HepG2 (cell line): ENCODE data around the gene TNFRSF6B. TPM values are rescaled to one million over a fixed set of nuclear protein-coding genes. Genes with fewer than 3 reads are reported as not detected.

ENCODE experiments used
- AKAP8 ChIP-seq: sonication (generic); formaldehyde crosslinking; IDR thresholded peaks from 2 replicates; pipeline ENCODE4 v1.5.1; 2020; ENCODE audit warnings: mild to moderate bottlenecking, missing genetic modification reagents
- DZIP1 ChIP-seq: sonication (generic); formaldehyde crosslinking; IDR thresholded peaks from 2 replicates; pipeline ENCODE4 v1.5.0; 2020; ENCODE audit warnings: mild to moderate bottlenecking, missing genetic modification reagents
- ETS1 ChIP-seq: sonication (generic); formaldehyde crosslinking; IDR thresholded peaks from 2 replicates; pipeline ENCODE4 v1.4.0; 2020; ENCODE audit warnings: missing genetic modification reagents
- KAT8 ChIP-seq: IDR thresholded peaks from 2 replicates; pipeline ENCODE4 v1.6.1; 2016; ENCODE audit warnings: missing genetic modification reagents, missing compliant biosample characterization
- LCORL ChIP-seq, 2 experiments: fragments of 450-650 bp in 1 of 2; sonication (generic) in 1 of 2; formaldehyde crosslinking in 1 of 2; IDR thresholded peaks; 2 replicates each; pipeline versions ENCODE4 v1.5.0 to v1.6.1; 2017 to 2020; ENCODE audit warnings: antibody characterized with exemption in 1 of 2, missing genetic modification reagents in 1 of 2
- NCOA1 ChIP-seq: sonication (generic); formaldehyde crosslinking; IDR thresholded peaks from 2 replicates; pipeline ENCODE4 v1.9.0; 2021; ENCODE audit warnings: missing genetic modification reagents
- POLR2AphosphoS5 ChIP-seq: IDR thresholded peaks from 2 replicates; pipeline ENCODE4 v1.6.1; 2012; ENCODE audit warnings: low read depth, low read length
- PPARG ChIP-seq: conservative IDR thresholded peaks from 2 replicates; pipeline ENCODE4 v1.6.1; 2016; ENCODE audit warnings: missing biosample characterization, missing genetic modification reagents
- RBFOX2 ChIP-seq: fragments of 200-400 bp; formaldehyde crosslinking; IDR thresholded peaks from 2 replicates; pipeline ENCODE4 v1.6.1; 2017; ENCODE audit warnings: low read depth, mild to moderate bottlenecking, low read length
- SALL1 ChIP-seq: sonication (generic); formaldehyde crosslinking; IDR thresholded peaks from 2 replicates; pipeline ENCODE4 v1.8.0; 2022; ENCODE audit warnings: mild to moderate bottlenecking, missing genetic modification reagents
- SCMH1 ChIP-seq: sonication (generic); formaldehyde crosslinking; IDR thresholded peaks from 2 replicates; pipeline ENCODE4 v1.9.0; 2021; ENCODE audit warnings: missing genetic modification reagents, mild to moderate bottlenecking, borderline replicate concordance
- SMAD9 ChIP-seq: sonication (generic); formaldehyde crosslinking; IDR thresholded peaks from 2 replicates; pipeline ENCODE4 v1.5.1; 2020; ENCODE audit warnings: mild to moderate bottlenecking, missing genetic modification reagents
- TBX2 ChIP-seq: sonication (generic); formaldehyde crosslinking; IDR thresholded peaks from 2 replicates; pipeline ENCODE4 v1.5.0; 2020; ENCODE audit warnings: missing genetic modification reagents, mild to moderate bottlenecking, borderline replicate concordance
- YY1 ChIP-seq: IDR thresholded peaks from 2 replicates; pipeline ENCODE4 v1.6.1; 2011; ENCODE audit warnings: low read length, low read depth, moderate library complexity, mild to moderate bottlenecking; ENCODE audit not compliant: insufficient read depth, insufficient replicate concordance
- ZBTB38 ChIP-seq: sonication (generic); formaldehyde crosslinking; IDR thresholded peaks from 2 replicates; pipeline ENCODE4 v1.5.1; 2020; ENCODE audit warnings: mild to moderate bottlenecking, missing genetic modification reagents
- ZNF263 ChIP-seq: sonication (generic); formaldehyde crosslinking; IDR thresholded peaks from 2 replicates; pipeline ENCODE4 v1.4.0; 2020; ENCODE audit warnings: missing genetic modification reagents
- ZNF33B ChIP-seq: sonication (generic); formaldehyde crosslinking; IDR thresholded peaks from 2 replicates; pipeline ENCODE4 v1.5.1; 2020; ENCODE audit warnings: mild to moderate bottlenecking, missing genetic modification reagents
- ZNF414 ChIP-seq: sonication (generic); formaldehyde crosslinking; IDR thresholded peaks from 2 replicates; pipeline ENCODE4 v1.5.0; 2020; ENCODE audit warnings: missing genetic modification reagents
- ZNF547 ChIP-seq: sonication (generic); formaldehyde crosslinking; IDR thresholded peaks from 2 replicates; pipeline ENCODE4 v1.5.1; 2020; ENCODE audit warnings: mild to moderate bottlenecking, missing genetic modification reagents
- ZNF773 ChIP-seq: sonication (generic); formaldehyde crosslinking; IDR thresholded peaks from 2 replicates; pipeline ENCODE4 v1.4.0; 2020; ENCODE audit warnings: missing genetic modification reagents, borderline replicate concordance
- polyA plus RNA-seq, 8 experiments: library from polyadenylated mRNA; depleted of rRNA in 3 of 8; stranded (reverse) in 7 of 8; unstranded in 1 of 8; fragments of >200 nt; fragmentation: Illumina TruSeq in 4 of 8; extraction: Trizol in 4 of 8; gene quantifications; 2 replicates each; pipeline versions ENCODE4 v1.2.1 to v1.2.3, GENCODE V29; 2011 to 2016; ENCODE audit warnings: low read depth in 4 of 8, missing spikeins in 1 of 8, mixed read lengths in 1 of 8; ENCODE audit not compliant: insufficient read depth in 1 of 8
- total RNA-seq, 5 experiments: library from RNA; depleted of rRNA; stranded (reverse); fragments of >200 nt; fragmentation: Illumina TruSeq; extraction: Trizol; gene quantifications; 2 replicates each; pipeline ENCODE4 v1.2.3, GENCODE V29; 2016; ENCODE audit warnings: low read depth in 1 of 5
- TF ChIP-seq, protein P1 (sequence below): sonication (generic); formaldehyde crosslinking; IDR thresholded peaks from 2 replicates; pipeline ENCODE4 v1.4.0; 2020; ENCODE audit warnings: missing genetic modification reagents, borderline replicate concordance
- TF ChIP-seq, protein P2 (sequence below): sonication (generic); formaldehyde crosslinking; IDR thresholded peaks from 2 replicates; pipeline ENCODE4 v1.4.0; 2020; ENCODE audit warnings: missing genetic modification reagents, mild to moderate bottlenecking, borderline replicate concordance

The TNFRSF6B gene
- total and polyA plus RNA-seq, 2 of the 13 experiments (the other 11 are each of a cell fraction or from before 2014, with no cell fraction given) = 0.24 TPM; not detected in 1

DNA sequence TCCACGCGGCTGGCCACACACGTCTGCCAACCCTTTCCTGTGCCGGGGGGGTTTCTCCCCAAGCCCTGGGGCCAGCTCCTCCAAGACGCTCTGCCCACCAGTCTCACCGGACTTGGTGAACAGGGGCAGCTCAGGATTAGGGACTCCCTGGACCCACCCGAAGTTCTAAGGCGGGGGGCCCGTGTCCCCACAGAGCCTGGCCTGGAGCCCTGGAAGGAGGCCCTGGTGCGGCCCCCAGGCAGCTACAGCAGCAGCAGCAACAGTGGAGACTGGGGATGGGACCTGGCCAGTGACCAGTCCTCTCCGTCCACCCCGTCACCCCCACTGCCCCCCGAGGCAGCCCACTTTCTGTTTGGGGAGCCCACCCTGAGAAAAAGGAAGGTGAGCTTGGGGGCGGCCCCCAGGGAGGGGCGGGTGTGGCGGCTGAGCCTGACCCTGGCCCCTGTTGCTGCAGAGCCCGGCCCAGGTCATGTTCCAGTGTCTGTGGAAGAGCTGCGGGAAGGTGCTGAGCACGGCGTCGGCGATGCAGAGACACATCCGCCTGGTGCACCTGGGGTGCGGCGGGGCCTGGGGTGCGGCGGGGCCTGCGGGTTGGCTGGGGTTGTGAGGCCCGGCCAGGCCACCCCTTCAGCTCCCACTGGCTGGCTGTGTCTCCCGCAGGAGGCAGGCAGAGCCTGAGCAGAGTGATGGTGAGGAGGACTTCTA is 45.4 kb downstream of the TNFRSF6B start (continued):
- TF ChIP-seq ZNF414 (no peak), SALL1 (CRISPR knock-in tag) (0 out of 2 replicates have a peak, but pooled peaks have one; percentile 14), ZBTB38 (peak; percentile 98), SCMH1 (CRISPR knock-in tag) (no peak), ZNF773 (CRISPR knock-in tag) (0 out of 2 replicates have a peak, but pooled peaks have one; percentile 18), LCORL (IDR thresholded peaks at IDR 0.05) (no peak), LCORL (CRISPR knock-in tag; IDR thresholded peaks at IDR 0.05) (no peak), ZNF33B (CRISPR knock-in tag) (peak; percentile 39; the same call in 1 of the 2 replicates), NCOA1 (CRISPR knock-in tag) (0 out of 2 replicates have a peak, but pooled peaks have one; percentile 13), DZIP1 (CRISPR knock-in tag) (peak; percentile 48; the same call in 1 of the 2 replicates), ZNF263 (CRISPR knock-in tag) (0 out of 2 replicates have a peak, but pooled peaks have one; percentile 28), YY1 (no peak), SMAD9 (CRISPR knock-in tag) (0 out of 2 replicates have a peak, but pooled peaks have one; percentile 13), RBFOX2 (peak; percentile 76), POLR2AphosphoS5 (no peak), ZNF547 (peak; percentile 12; the same call in 1 of the 2 replicates), ETS1 (CRISPR knock-in tag) (no peak), KAT8 (no peak), PPARG (no peak), AKAP8 (0 out of 2 replicates have a peak, but pooled peaks have one; percentile 44), TBX2 (CRISPR knock-in tag) (peak; percentile 22; the same call in 1 of the 2 replicates)
- TF ChIP-seq, protein P1, sequence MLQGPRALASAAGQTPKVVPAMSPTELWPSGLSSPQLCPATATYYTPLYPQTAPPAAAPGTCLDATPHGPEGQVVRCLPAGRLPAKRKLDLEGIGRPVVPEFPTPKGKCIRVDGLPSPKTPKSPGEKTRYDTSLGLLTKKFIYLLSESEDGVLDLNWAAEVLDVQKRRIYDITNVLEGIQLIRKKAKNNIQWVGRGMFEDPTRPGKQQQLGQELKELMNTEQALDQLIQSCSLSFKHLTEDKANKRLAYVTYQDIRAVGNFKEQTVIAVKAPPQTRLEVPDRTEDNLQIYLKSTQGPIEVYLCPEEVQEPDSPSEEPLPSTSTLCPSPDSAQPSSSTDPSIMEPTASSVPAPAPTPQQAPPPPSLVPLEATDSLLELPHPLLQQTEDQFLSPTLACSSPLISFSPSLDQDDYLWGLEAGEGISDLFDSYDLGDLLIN (CRISPR knock-in tag) = 0 out of 2 replicates have a peak, but pooled peaks have one; percentile 46
- TF ChIP-seq, protein P2, sequence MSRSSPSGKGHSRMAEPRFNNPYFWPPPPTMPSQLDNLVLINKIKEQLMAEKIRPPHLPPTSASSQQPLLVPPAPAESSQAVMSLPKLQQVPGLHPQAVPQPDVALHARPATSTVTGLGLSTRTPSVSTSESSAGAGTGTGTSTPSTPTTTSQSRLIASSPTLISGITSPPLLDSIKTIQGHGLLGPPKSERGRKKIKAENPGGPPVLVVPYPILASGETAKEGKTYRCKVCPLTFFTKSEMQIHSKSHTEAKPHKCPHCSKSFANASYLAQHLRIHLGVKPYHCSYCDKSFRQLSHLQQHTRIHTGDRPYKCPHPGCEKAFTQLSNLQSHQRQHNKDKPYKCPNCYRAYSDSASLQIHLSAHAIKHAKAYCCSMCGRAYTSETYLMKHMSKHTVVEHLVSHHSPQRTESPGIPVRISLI (CRISPR knock-in tag) = no peak
